ENCODE measurements around the gene PPP1R3A.

DNA sequence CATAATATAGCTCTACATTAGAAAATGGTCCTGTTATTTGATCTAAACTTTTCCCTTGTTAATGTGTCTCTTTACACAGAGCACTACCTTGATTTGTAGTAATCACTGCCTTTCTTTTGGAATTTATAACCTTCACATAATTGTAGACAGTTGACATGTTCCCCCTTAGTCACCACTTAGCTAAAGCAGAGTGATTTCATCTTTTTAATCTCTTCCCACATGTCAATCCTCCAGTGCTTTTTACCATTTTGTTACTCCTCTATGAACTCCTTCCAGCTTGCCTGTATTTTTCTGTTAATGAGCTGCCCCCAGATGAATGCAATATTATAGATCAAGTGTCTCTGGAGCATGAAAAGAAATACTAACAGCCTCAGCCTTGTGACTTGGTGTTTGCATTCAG lies 2.6 kb upstream of the PPP1R3A start:
- TF ChIP-seq FOXP2 (optimal IDR thresholded peaks at IDR 0.05; ENCODE audit: control extremely low read depth, extremely low read length, insufficient read depth) (no peak), POLR2AphosphoS5 (IDR thresholded peaks at IDR 0.05; ENCODE audit: borderline replicate concordance, low read depth, low read length) (no peak)
